Measurements from ENCODE around the gene SHROOM4. TPM values are rescaled to one million over a fixed set of nuclear protein-coding genes. Genes with fewer than 3 reads are reported as not detected.

SHROOM4 gene
- total and polyA plus RNA-seq, 3 experiments from 2014 or later = not detected

DNA sequence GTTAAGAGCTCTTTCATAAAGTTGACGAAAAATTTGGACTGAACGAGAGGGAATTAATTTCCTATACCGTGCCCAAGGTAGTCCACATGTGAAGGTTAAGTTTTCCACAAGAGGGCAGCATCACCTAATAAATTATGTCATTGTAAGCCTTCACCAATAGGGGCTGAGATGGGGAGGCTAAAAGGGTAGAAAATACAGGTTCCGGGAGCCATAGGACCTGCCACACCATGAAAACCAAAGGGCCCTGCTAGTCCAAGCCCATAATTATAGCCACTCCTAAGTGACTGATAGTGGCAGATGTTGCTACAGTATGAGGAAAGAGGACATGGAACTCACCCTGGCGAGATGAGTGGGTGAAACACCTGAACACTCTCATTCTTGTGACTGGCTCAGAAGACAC is 122.2 kb downstream of the SHROOM4 start:
- no peak overlapping the region for H3K27ac ChIP-seq (ENCODE audit: low read depth, low read length)
- H3K9me3 Mint-ChIP-seq = no peaks in the 10 kb centered on the region
- DNase-seq = peak in 2 of 5 donors; percentile 19 to 21
- no peak overlapping the region for H3K27ac Mint-ChIP-seq
- no peak overlapping the region for H3K4me3 Mint-ChIP-seq
- H3K9me3 ChIP-seq (ENCODE audit: low read length) = no peaks in the 10 kb centered on the region
- H3K36me3 Mint-ChIP-seq = no peaks in the 10 kb centered on the region
- no peaks in the 10 kb centered on the region for H3K4me1 Mint-ChIP-seq
- POLR2A ChIA-PET = no interaction called here
- H3K4me3 ChIP-seq (ENCODE audit: low read length) = no peak overlapping the region
- H3K36me3 ChIP-seq (ENCODE audit: insufficient read depth, low read length) = no peaks in the 10 kb centered on the region
- H3K27me3 Mint-ChIP-seq = peaks cover 7 to 11% of the 10 kb centered on the region in 2 donors
- CTCF ChIA-PET = interaction anchor here (1.1 kb wide), 1 partner anchor 10 kb away, joined by 5 read pairs; no protein-coding TSS in a partner anchor
- H3K4me1 ChIP-seq (ENCODE audit: insufficient read depth, low read length) = no peaks in the 10 kb centered on the region
- no peaks in the 10 kb centered on the region for H3K27me3 ChIP-seq (ENCODE audit: insufficient read depth, low read length, poor library complexity, severe bottlenecking)

DNA sequence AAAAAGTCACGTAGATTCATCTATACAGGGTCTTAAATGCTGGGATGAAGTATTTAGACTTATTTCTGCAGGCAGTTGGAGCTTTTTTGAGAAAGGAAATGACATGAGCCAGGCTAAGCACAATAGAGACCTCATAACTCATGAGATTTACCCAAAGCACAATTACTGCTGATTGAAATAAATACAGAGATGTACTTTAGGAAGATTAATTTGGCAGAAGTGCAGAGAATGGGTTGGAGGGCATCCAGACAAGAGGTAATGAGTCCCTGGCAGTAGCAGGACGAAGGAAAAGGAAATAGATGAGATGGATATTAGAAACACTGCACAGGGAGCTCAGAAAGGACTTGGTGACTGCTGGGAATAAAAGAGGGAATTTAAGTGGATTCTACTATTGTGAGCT is 129.1 kb downstream of the SHROOM4 start:
- Histone ChIP-seq H3K27me3 (ENCODE audit: insufficient read depth, low read length, poor library complexity, severe bottlenecking) (no peaks in the 10 kb centered on the region), H3K4me1 (ENCODE audit: insufficient read depth, low read length) (no peaks in the 10 kb centered on the region), H3K9me3 (ENCODE audit: low read length) (no peaks in the 10 kb centered on the region), H3K27ac (ENCODE audit: low read depth, low read length) (no peak overlapping the region), H3K36me3 (ENCODE audit: insufficient read depth, low read length) (no peaks in the 10 kb centered on the region), H3K4me3 (ENCODE audit: low read length) (no peak overlapping the region)
- ChIA-PET POLR2A (no interaction called here), CTCF (no interaction called here)
- Mint-ChIP-seq H3K4me1 (no peaks in the 10 kb centered on the region), H3K27ac (no peak overlapping the region), H3K36me3 (no peaks in the 10 kb centered on the region), H3K4me3 (no peak overlapping the region), H3K9me3 (no peaks in the 10 kb centered on the region), H3K27me3 (peaks cover 0 to 2% of the 10 kb centered on the region in 2 donors)
- DNase-seq = no peak

DNA sequence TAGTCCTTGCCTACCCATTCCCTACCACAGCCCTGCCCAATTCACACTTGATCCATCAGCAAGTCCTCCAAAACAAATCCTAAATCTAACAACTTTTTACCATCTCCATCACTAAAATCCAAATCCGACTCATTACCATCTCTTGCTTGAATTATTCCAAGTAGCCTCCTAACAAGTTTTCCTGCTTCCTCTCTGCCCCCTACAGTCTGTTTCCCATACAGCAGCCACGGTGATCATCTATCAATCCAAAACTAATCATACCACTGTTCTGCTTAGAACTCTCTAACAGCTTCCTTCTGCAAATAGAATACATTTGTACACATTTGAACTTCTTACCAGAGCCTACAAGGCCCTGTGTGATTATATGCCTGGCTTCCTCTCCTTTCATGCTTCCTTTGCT is 133.0 kb downstream of the SHROOM4 start:
- Mint-ChIP-seq H3K36me3 (no peaks in the 10 kb centered on the region), H3K4me3 (no peak overlapping the region), H3K9me3 (no peaks in the 10 kb centered on the region), H3K27me3 (no peaks in the 10 kb centered on the region), H3K27ac (no peak overlapping the region), H3K4me1 (no peaks in the 10 kb centered on the region)
- Histone ChIP-seq H3K4me1 (ENCODE audit: insufficient read depth, low read length) (no peaks in the 10 kb centered on the region), H3K36me3 (ENCODE audit: insufficient read depth, low read length) (no peaks in the 10 kb centered on the region), H3K27me3 (ENCODE audit: insufficient read depth, low read length, poor library complexity, severe bottlenecking) (no peaks in the 10 kb centered on the region), H3K9me3 (ENCODE audit: low read length) (no peaks in the 10 kb centered on the region), H3K4me3 (ENCODE audit: low read length) (no peak overlapping the region), H3K27ac (ENCODE audit: low read depth, low read length) (no peak overlapping the region)
- ChIA-PET CTCF (interaction anchor here (1.3 kb wide), 1 partner anchor 10 kb away, joined by 5 read pairs; no protein-coding TSS in a partner anchor), POLR2A (no interaction called here)
- no peak for DNase-seq

DNA sequence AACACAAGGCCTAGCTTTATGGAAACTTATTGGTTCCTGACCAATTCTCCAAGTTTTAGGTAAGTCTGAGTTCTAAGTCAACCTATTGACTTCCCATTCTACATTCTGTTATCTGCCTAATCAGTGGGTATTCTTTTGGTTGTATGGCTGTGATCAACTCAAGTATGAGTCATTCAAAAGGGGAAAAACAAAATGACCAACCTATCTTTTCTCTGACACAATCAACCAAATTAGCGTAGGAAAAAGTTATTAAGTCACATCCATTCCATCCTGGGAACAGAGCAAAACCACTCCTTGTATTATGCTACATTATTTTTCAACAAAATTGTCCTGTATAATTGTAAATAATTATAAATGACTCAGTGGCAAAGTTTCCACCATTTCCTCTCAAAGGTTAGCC is 136.2 kb downstream of the SHROOM4 start:
- H3K4me1 ChIP-seq (ENCODE audit: insufficient read depth, low read length) = no peaks in the 10 kb centered on the region
- Mint-ChIP-seq H3K9me3 (no peaks in the 10 kb centered on the region), H3K4me3 (no peak overlapping the region), H3K27ac (no peak overlapping the region), H3K4me1 (no peaks in the 10 kb centered on the region), H3K27me3 (no peaks in the 10 kb centered on the region), H3K36me3 (no peaks in the 10 kb centered on the region)
- H3K9me3 ChIP-seq (ENCODE audit: low read length) = no peaks in the 10 kb centered on the region
- H3K27me3 ChIP-seq (ENCODE audit: insufficient read depth, low read length, poor library complexity, severe bottlenecking) = no peaks in the 10 kb centered on the region
- POLR2A ChIA-PET = no interaction called here
- no peak for DNase-seq
- CTCF ChIA-PET = no interaction called here
- H3K27ac ChIP-seq (ENCODE audit: low read depth, low read length) = no peak overlapping the region
- no peak overlapping the region for H3K4me3 ChIP-seq (ENCODE audit: low read length)
- H3K36me3 ChIP-seq (ENCODE audit: insufficient read depth, low read length) = no peaks in the 10 kb centered on the region

DNA sequence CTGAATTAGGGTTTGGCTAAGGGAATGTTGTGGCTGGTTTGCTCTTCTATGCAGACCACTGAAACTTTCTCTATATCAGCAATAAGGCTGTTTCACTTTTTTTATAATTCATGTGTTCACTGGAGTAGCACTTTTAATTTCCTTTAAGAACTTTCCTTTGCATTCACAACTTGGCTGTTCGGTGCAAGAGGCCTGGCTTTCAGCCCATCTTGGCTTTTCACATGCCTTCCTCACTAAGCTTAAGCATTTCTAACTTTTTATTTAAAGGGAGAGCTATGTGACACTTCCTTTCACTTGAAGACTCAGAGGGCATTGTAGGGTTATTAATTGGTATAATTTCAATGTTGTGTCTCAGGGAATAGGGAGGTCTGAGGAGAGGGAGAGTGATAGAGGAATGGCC is 142.3 kb downstream of the SHROOM4 start:
- H3K9me3 Mint-ChIP-seq = no peaks in the 10 kb centered on the region
- no peaks in the 10 kb centered on the region for H3K4me1 Mint-ChIP-seq
- DNase-seq = no peak
- H3K4me1 ChIP-seq (ENCODE audit: insufficient read depth, low read length) = no peaks in the 10 kb centered on the region
- H3K4me3 ChIP-seq (ENCODE audit: low read length) = no peak overlapping the region
- H3K9me3 ChIP-seq (ENCODE audit: low read length) = no peaks in the 10 kb centered on the region
- H3K27ac ChIP-seq (ENCODE audit: low read depth, low read length) = no peak overlapping the region
- no peaks in the 10 kb centered on the region for H3K36me3 Mint-ChIP-seq
- no peaks in the 10 kb centered on the region for H3K36me3 ChIP-seq (ENCODE audit: insufficient read depth, low read length)
- CTCF ChIA-PET = no interaction called here
- no peaks in the 10 kb centered on the region for H3K27me3 ChIP-seq (ENCODE audit: insufficient read depth, low read length, poor library complexity, severe bottlenecking)
- no peak overlapping the region for H3K4me3 Mint-ChIP-seq
- H3K27ac Mint-ChIP-seq = no peak overlapping the region
- POLR2A ChIA-PET = no interaction called here
- H3K27me3 Mint-ChIP-seq = peaks cover 12 to 14% of the 10 kb centered on the region in 2 donors

DNA sequence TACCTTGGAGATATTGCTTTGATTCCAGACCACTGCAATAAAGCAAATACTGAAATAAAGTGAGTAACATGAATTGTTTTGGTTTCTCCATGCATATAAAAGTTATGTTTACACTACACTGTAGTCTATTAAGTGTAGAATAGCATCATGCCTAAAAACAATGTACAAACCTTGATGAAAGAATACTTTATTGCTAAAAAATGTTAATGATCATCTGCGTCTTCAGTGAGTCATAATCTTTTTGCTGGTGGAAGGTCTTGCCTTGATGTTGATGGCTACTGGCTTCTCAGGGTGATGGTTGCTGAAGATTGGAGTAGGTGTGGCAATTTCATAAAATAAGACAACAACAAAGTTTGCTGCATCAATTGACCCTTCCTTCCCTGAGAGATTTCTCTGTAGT is 145.1 kb downstream of the SHROOM4 start:
- Histone ChIP-seq H3K27me3 (ENCODE audit: insufficient read depth, low read length, poor library complexity, severe bottlenecking) (no peaks in the 10 kb centered on the region), H3K4me3 (ENCODE audit: low read length) (no peak overlapping the region), H3K4me1 (ENCODE audit: insufficient read depth, low read length) (no peaks in the 10 kb centered on the region), H3K27ac (ENCODE audit: low read depth, low read length) (no peak overlapping the region), H3K9me3 (ENCODE audit: low read length) (no peaks in the 10 kb centered on the region), H3K36me3 (ENCODE audit: insufficient read depth, low read length) (no peaks in the 10 kb centered on the region)
- DNase-seq = no peak
- Mint-ChIP-seq H3K4me3 (no peak overlapping the region), H3K4me1 (no peaks in the 10 kb centered on the region), H3K27ac (no peak overlapping the region), H3K27me3 (peaks cover 17 to 20% of the 10 kb centered on the region in 2 donors), H3K9me3 (no peaks in the 10 kb centered on the region), H3K36me3 (no peaks in the 10 kb centered on the region)
- POLR2A ChIA-PET = no interaction called here
- CTCF ChIA-PET = no interaction called here

DNA sequence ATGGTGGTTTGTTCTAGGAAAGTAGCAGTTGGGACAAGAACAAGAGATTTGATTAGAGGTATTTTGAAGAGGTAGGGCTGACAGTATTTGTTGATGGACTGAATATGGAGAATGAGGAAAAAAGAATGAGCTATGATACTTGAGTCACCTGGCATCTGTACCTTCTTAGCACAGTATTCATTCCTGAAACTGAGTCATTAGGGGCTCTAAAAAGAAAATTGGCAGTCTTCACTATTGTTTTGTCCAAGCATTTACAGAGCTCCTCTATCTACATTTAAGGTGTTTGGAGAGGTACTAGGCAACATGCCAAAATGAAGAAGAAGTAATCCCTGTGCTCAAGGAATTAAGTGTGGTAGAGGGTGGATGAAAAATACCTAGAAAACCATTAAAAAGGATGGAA is 165.8 kb downstream of the SHROOM4 start:
- Mint-ChIP-seq H3K4me3 (no peak overlapping the region), H3K27me3 (peaks cover 4 to 7% of the 10 kb centered on the region in 2 donors), H3K9me3 (no peaks in the 10 kb centered on the region), H3K27ac (no peak overlapping the region), H3K4me1 (no peaks in the 10 kb centered on the region), H3K36me3 (no peaks in the 10 kb centered on the region)
- DNase-seq = no peak
- no peaks in the 10 kb centered on the region for H3K9me3 ChIP-seq (ENCODE audit: low read length)
- POLR2A ChIA-PET = no interaction called here
- no peak overlapping the region for H3K27ac ChIP-seq (ENCODE audit: low read depth, low read length)
- H3K4me1 ChIP-seq (ENCODE audit: insufficient read depth, low read length) = no peaks in the 10 kb centered on the region
- no peaks in the 10 kb centered on the region for H3K36me3 ChIP-seq (ENCODE audit: insufficient read depth, low read length)
- H3K4me3 ChIP-seq (ENCODE audit: low read length) = no peak overlapping the region
- CTCF ChIA-PET = no interaction called here
- H3K27me3 ChIP-seq (ENCODE audit: insufficient read depth, low read length, poor library complexity, severe bottlenecking) = no peaks in the 10 kb centered on the region

DNA sequence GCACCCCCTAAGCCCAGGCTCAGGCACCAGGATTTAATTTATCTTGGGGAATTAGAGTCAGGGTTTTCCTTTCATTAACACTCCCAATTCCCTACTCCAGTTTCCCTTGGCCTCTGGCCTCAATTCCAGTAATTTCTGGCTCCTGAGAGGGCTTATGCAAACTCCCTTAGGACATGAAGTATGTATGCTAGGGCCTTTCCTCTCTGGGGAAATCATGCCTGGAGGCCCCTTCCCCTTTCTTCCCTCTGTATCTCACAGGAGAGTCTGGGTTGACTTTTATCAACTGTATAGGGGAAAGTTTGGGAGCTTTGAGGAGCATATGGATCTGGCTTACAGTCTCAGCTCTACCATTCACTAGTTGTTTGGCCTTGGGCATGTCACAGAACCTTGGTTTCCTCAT is 169.5 kb downstream of the SHROOM4 start:
- Histone ChIP-seq H3K9me3 (ENCODE audit: low read length) (no peaks in the 10 kb centered on the region), H3K4me1 (ENCODE audit: insufficient read depth, low read length) (no peaks in the 10 kb centered on the region), H3K4me3 (ENCODE audit: low read length) (no peak overlapping the region), H3K36me3 (ENCODE audit: insufficient read depth, low read length) (no peaks in the 10 kb centered on the region), H3K27me3 (ENCODE audit: insufficient read depth, low read length, poor library complexity, severe bottlenecking) (no peaks in the 10 kb centered on the region), H3K27ac (ENCODE audit: low read depth, low read length) (no peak overlapping the region)
- no peaks in the 10 kb centered on the region for H3K4me1 Mint-ChIP-seq
- CTCF ChIA-PET = no interaction called here
- DNase-seq = no peak
- POLR2A ChIA-PET = no interaction called here
- no peaks in the 10 kb centered on the region for H3K36me3 Mint-ChIP-seq
- H3K9me3 Mint-ChIP-seq = no peaks in the 10 kb centered on the region
- H3K27me3 Mint-ChIP-seq = peaks cover 6 to 7% of the 10 kb centered on the region in 2 donors
- no peak overlapping the region for H3K4me3 Mint-ChIP-seq
- H3K27ac Mint-ChIP-seq = no peak overlapping the region

DNA sequence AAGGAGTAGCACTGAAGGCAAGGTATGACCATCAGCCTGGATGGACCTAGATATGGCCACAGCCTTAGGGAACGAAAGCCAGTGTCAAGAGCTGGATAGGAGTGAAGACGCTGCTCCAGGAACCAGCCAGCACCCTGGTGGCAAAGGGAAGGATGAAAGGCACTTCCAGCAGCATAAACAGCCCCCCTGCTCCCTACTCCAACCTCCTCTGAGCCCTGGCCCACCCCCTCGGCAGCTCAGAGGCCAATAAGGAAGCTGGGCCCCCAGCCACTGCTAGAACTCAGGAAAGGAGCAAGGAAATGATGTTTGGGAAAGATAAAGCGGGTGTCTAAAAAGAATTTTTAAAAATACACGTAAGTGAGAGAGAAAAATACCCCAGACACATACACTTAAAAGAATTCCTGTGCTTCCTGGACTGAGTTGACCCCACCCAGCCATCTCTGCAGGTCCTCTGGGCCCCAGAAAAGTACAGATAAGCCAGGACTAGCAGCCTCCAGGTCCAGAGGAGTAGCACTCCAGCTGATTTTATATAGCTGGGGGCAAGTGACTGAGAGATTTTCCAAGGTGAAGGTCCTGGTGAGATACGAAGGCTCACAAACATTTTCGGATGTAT is 170.4 kb downstream of the SHROOM4 start:
- no peaks in the 10 kb centered on the region for H3K9me3 Mint-ChIP-seq
- no peaks in the 10 kb centered on the region for H3K36me3 Mint-ChIP-seq
- Histone ChIP-seq H3K9me3 (ENCODE audit: low read length) (no peaks in the 10 kb centered on the region), H3K4me1 (ENCODE audit: insufficient read depth, low read length) (no peaks in the 10 kb centered on the region), H3K4me3 (ENCODE audit: low read length) (no peak overlapping the region), H3K27ac (ENCODE audit: low read depth, low read length) (no peak overlapping the region), H3K36me3 (ENCODE audit: insufficient read depth, low read length) (no peaks in the 10 kb centered on the region), H3K27me3 (ENCODE audit: insufficient read depth, low read length, poor library complexity, severe bottlenecking) (no peaks in the 10 kb centered on the region)
- peaks cover 7% of the 10 kb centered on the region in 2 donors for H3K27me3 Mint-ChIP-seq
- ChIA-PET POLR2A (no interaction called here), CTCF (no interaction called here)
- no peak overlapping the region for H3K27ac Mint-ChIP-seq
- no peak for DNase-seq
- H3K4me1 Mint-ChIP-seq = no peaks in the 10 kb centered on the region
- no peak overlapping the region for H3K4me3 Mint-ChIP-seq
